HepG2 (cell line): ENCODE data around the gene AMBRA1. TPM values are rescaled to one million over a fixed set of nuclear protein-coding genes. Genes with fewer than 3 reads are reported as not detected.
A peak's percentile ranks its signal among the peaks of the same experiment; 100 is the strongest.

Experiments used
- CHD2 ChIP-seq: IDR thresholded peaks from 2 replicates; pipeline ENCODE4 v1.6.1; 2011; ENCODE audit warnings: low read depth, low read length, improper control_type of control experiment
- GZF1 ChIP-seq: sonication (generic); formaldehyde crosslinking; IDR thresholded peaks from 2 replicates; pipeline ENCODE4 v1.5.1; 2020; ENCODE audit warnings: mild to moderate bottlenecking, missing genetic modification reagents
- PCBP2 ChIP-seq: fragments of 200-400 bp; formaldehyde crosslinking; optimal IDR thresholded peaks from 2 replicates; pipeline ENCODE3; 2018; ENCODE audit warnings: low read length, low read depth; ENCODE audit not compliant: poor library complexity, severe bottlenecking
- SMARCC2 ChIP-seq: fragments of 450-650 bp; IDR thresholded peaks from 2 replicates; pipeline ENCODE4 v1.6.1; 2017; ENCODE audit warnings: antibody characterized with exemption, mild to moderate bottlenecking
- ZBTB7A ChIP-seq: sonication (generic); formaldehyde crosslinking; IDR thresholded peaks from 2 replicates; pipeline ENCODE4 v1.8.0; 2022; ENCODE audit warnings: mild to moderate bottlenecking, missing genetic modification reagents
- ZNF367 ChIP-seq: sonication (generic); formaldehyde crosslinking; IDR thresholded peaks from 2 replicates; pipeline ENCODE4 v1.4.0; 2020; ENCODE audit warnings: missing genetic modification reagents, borderline replicate concordance
- ZNF44 ChIP-seq: sonication (generic); formaldehyde crosslinking; IDR thresholded peaks from 2 replicates; pipeline ENCODE4 v1.5.1; 2020; ENCODE audit warnings: mild to moderate bottlenecking, missing genetic modification reagents
- ZNF546 ChIP-seq: sonication (generic); formaldehyde crosslinking; conservative IDR thresholded peaks from 2 replicates; pipeline ENCODE4 v1.8.1; 2023; ENCODE audit warnings: mild to moderate bottlenecking, missing genetic modification reagents
- ZNF605 ChIP-seq: sonication (generic); formaldehyde crosslinking; IDR thresholded peaks from 2 replicates; pipeline ENCODE4 v1.8.0; 2022; ENCODE audit warnings: mild to moderate bottlenecking, missing genetic modification reagents
- ZNF629 ChIP-seq: sonication (generic); formaldehyde crosslinking; conservative IDR thresholded peaks from 2 replicates; pipeline ENCODE4 v1.5.0; 2020; ENCODE audit warnings: missing genetic modification reagents
- ZNF841 ChIP-seq: sonication (generic); formaldehyde crosslinking; IDR thresholded peaks from 2 replicates; pipeline ENCODE4 v1.8.1; 2023; ENCODE audit warnings: missing genetic modification reagents, borderline replicate concordance
- ZSCAN30 ChIP-seq: sonication (generic); formaldehyde crosslinking; IDR thresholded peaks from 2 replicates; pipeline ENCODE4 v1.5.0; 2020; ENCODE audit warnings: mild to moderate bottlenecking, missing genetic modification reagents
- polyA plus RNA-seq, 8 experiments: library from polyadenylated mRNA; depleted of rRNA in 3 of 8; stranded (reverse) in 7 of 8; unstranded in 1 of 8; fragments of >200 nt; fragmentation: Illumina TruSeq in 4 of 8; extraction: Trizol in 4 of 8; gene quantifications; 2 replicates each; pipeline versions ENCODE4 v1.2.1 to v1.2.3, GENCODE V29; 2011 to 2016; ENCODE audit warnings: low read depth in 4 of 8, missing spikeins in 1 of 8, mixed read lengths in 1 of 8; ENCODE audit not compliant: insufficient read depth in 1 of 8
- total RNA-seq, 5 experiments: library from RNA; depleted of rRNA; stranded (reverse); fragments of >200 nt; fragmentation: Illumina TruSeq; extraction: Trizol; gene quantifications; 2 replicates each; pipeline ENCODE4 v1.2.3, GENCODE V29; 2016; ENCODE audit warnings: low read depth in 1 of 5
- TF ChIP-seq, protein P1 (sequence below): IDR thresholded peaks from 2 replicates; pipeline ENCODE4 v1.6.1; 2012; ENCODE audit warnings: low read depth, low read length, improper control_type of control experiment
- TF ChIP-seq, protein P2 (sequence below): sonication (generic); IDR thresholded peaks from 2 replicates; pipeline ENCODE4 v1.6.1; 2016; ENCODE audit warnings: low read depth, borderline replicate concordance
- TF ChIP-seq, protein P3 (sequence below): sonication (generic); formaldehyde crosslinking; IDR thresholded peaks from 2 replicates; pipeline ENCODE4 v1.5.1; 2020; ENCODE audit warnings: missing genetic modification reagents, mild to moderate bottlenecking, borderline replicate concordance
- TF ChIP-seq, protein P4 (sequence below): sonication (generic); formaldehyde crosslinking; IDR thresholded peaks from 2 replicates; pipeline ENCODE4 v1.8.1; 2023; ENCODE audit warnings: mild to moderate bottlenecking, missing genetic modification reagents
- TF ChIP-seq, protein P5 (sequence below), 2 experiments: fragments of 450-650 bp in 1 of 2; sonication (generic) in 1 of 2; formaldehyde crosslinking; IDR thresholded peaks; 2 replicates each; pipeline versions ENCODE4 v1.5.0 to v1.8.0; 2020 to 2022; ENCODE audit warnings: mild to moderate bottlenecking in 1 of 2, missing genetic modification reagents in 1 of 2
- TF ChIP-seq, protein P6 (sequence below): sonication (generic); formaldehyde crosslinking; IDR thresholded peaks from 2 replicates; pipeline ENCODE4 v1.5.0; 2020; ENCODE audit warnings: missing genetic modification reagents, mild to moderate bottlenecking, borderline replicate concordance

The AMBRA1 gene
- total and polyA plus RNA-seq, 2 of the 13 experiments (the other 11 are each of a cell fraction or from before 2014, with no cell fraction given) = 15.7 to 26.0 TPM

DNA sequence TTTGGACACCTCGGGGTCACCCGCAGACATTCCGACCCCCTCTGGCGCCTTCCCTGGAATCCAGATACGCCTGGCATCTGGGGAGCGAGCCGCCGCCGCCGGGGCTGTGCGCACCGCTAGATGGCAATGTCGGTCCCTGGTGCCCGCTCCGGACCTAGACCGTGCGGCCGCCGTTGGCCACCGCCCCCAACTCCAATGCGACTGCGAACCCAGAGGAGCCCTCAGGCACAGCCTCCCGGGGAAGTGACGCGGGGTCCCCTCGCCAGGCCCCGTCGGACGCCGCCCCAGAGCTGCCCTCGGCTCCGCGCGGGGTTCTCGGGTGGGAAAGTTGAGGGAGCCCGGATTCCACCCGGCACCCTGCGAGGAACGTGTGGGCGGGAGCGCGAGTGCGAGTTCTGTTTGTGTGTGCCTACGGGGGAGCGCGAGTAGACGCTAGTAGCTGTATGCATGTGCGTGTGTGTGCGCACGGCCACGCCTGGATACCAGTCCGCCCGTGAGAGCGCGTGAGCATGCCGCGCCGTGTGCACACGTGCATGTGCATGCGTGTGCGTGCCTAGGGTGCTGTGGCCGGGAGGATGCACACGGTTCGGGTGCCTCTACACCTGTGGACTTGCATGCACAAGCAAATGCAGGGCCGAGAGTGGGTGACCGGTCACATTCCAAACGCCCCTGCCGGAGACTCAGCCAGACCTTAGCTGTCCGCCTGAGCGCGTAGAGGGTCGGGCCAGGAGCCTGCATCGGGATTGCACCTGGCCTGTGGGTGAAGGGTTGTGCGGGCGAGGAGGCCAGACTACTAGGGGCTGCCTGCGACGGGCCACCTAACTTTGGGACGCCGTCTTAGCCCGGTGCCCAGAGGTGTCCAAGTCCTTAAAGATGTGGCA, 204.1 kb downstream of the AMBRA1 start (continued):
- TF ChIP-seq ZNF629 (CRISPR knock-in tag) (0 out of 2 replicates have a peak, but pooled peaks have one; percentile 14), CHD2 (no peak), ZNF367 (CRISPR knock-in tag) (no peak), ZNF605 (CRISPR knock-in tag) (0 out of 2 replicates have a peak, but pooled peaks have one; percentile 58), ZNF546 (CRISPR knock-in tag) (no peak), ZBTB7A (CRISPR knock-in tag) (peak; percentile 65), GZF1 (no peak), ZNF841 (CRISPR knock-in tag) (no peak), SMARCC2 (no peak), PCBP2 (no peak), ZSCAN30 (CRISPR knock-in tag) (no peak), ZNF44 (CRISPR knock-in tag) (peak; percentile 79; the same call in 1 of the 2 replicates)
- TF ChIP-seq, protein P1, sequence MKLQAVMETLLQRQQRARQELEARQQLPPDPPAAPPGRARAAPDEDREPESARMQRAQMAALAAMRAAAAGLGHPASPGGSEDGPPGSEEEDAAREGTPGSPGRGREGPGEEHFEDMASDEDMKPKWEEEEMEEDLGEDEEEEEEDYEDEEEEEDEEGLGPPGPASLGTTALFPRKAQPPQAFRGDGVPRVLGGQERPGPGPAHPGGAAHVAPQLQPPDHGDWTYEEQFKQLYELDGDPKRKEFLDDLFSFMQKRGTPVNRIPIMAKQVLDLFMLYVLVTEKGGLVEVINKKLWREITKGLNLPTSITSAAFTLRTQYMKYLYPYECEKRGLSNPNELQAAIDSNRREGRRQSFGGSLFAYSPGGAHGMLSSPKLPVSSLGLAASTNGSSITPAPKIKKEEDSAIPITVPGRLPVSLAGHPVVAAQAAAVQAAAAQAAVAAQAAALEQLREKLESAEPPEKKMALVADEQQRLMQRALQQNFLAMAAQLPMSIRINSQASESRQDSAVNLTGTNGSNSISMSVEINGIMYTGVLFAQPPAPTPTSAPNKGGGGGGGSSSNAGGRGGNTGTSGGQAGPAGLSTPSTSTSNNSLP = no peak
- TF ChIP-seq, protein P2, sequence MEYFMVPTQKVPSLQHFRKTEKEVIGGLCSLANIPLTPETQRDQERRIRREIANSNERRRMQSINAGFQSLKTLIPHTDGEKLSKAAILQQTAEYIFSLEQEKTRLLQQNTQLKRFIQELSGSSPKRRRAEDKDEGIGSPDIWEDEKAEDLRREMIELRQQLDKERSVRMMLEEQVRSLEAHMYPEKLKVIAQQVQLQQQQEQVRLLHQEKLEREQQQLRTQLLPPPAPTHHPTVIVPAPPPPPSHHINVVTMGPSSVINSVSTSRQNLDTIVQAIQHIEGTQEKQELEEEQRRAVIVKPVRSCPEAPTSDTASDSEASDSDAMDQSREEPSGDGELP = no peak; the same call in 1 of the 2 replicates
- TF ChIP-seq, protein P3, sequence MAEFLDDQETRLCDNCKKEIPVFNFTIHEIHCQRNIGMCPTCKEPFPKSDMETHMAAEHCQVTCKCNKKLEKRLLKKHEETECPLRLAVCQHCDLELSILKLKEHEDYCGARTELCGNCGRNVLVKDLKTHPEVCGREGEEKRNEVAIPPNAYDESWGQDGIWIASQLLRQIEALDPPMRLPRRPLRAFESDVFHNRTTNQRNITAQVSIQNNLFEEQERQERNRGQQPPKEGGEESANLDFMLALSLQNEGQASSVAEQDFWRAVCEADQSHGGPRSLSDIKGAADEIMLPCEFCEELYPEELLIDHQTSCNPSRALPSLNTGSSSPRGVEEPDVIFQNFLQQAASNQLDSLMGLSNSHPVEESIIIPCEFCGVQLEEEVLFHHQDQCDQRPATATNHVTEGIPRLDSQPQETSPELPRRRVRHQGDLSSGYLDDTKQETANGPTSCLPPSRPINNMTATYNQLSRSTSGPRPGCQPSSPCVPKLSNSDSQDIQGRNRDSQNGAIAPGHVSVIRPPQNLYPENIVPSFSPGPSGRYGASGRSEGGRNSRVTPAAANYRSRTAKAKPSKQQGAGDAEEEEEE = no peak
- TF ChIP-seq, protein P4, sequence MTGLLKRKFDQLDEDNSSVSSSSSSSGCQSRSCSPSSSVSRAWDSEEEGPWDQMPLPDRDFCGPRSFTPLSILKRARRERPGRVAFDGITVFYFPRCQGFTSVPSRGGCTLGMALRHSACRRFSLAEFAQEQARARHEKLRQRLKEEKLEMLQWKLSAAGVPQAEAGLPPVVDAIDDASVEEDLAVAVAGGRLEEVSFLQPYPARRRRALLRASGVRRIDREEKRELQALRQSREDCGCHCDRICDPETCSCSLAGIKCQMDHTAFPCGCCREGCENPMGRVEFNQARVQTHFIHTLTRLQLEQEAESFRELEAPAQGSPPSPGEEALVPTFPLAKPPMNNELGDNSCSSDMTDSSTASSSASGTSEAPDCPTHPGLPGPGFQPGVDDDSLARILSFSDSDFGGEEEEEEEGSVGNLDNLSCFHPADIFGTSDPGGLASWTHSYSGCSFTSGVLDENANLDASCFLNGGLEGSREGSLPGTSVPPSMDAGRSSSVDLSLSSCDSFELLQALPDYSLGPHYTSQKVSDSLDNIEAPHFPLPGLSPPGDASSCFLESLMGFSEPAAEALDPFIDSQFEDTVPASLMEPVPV = peak; percentile 45; the same call in 1 of the 2 replicates
- TF ChIP-seq, protein P5, sequence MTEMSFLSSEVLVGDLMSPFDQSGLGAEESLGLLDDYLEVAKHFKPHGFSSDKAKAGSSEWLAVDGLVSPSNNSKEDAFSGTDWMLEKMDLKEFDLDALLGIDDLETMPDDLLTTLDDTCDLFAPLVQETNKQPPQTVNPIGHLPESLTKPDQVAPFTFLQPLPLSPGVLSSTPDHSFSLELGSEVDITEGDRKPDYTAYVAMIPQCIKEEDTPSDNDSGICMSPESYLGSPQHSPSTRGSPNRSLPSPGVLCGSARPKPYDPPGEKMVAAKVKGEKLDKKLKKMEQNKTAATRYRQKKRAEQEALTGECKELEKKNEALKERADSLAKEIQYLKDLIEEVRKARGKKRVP (CRISPR knock-in tag; IDR thresholded peaks at IDR 0.05) = no peak
- TF ChIP-seq, protein P6, sequence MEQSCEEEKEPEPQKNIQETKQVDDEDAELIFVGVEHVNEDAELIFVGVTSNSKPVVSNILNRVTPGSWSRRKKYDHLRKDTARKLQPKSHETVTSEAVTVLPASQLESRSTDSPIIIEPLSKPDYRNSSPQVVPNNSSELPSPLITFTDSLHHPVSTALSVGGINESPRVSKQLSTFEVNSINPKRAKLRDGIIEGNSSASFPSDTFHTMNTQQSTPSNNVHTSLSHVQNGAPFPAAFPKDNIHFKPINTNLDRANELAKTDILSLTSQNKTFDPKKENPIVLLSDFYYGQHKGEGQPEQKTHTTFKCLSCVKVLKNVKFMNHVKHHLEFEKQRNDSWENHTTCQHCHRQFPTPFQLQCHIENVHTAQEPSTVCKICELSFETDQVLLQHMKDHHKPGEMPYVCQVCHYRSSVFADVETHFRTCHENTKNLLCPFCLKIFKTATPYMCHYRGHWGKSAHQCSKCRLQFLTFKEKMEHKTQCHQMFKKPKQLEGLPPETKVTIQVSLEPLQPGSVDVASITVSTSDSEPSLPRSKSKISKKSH (CRISPR knock-in tag) = no peak; the same call in 1 of the 2 replicates
